ENCODE results near the gene TPX2.

TPX2 gene

GRCh38 chr20:31830406-31830981, 91.4 kb downstream of the TPX2 start:
- DNase-seq, result no peak

GRCh38 chr20:31831211-31831610, 92.1 kb downstream of the TPX2 start:
- DNase-seq, result no peak

DNA sequence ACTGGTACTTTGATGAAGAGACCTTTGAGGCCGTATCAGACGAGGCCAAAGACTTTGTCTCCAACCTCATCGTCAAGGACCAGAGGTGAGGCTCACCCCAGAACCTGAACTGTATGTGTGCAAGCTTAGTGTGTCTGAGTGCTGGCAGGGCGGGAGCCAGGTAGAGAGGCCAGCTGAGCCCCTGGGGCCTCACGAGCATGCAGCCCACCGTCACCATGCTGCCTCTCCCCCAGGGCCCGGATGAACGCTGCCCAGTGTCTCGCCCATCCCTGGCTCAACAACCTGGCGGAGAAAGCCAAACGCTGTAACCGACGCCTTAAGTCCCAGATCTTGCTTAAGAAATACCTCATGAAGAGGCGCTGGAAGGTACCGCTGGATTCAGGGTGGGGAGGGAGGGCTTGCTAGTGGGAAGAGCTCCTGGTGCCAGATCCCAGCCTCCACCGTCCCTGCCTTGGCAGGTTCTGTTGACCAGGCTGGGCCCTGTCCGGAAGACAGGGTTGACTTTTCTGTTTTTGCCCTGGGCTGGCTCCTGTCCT, 92.7 kb downstream of the TPX2 start:
- DNase-seq, result no peak

GRCh38 chr20:31833130-31833930, 94.2 kb downstream of the TPX2 start:
- peak in 11 of 56 donors; percentile 1 to 50 (median 12) for DNase-seq

DNA sequence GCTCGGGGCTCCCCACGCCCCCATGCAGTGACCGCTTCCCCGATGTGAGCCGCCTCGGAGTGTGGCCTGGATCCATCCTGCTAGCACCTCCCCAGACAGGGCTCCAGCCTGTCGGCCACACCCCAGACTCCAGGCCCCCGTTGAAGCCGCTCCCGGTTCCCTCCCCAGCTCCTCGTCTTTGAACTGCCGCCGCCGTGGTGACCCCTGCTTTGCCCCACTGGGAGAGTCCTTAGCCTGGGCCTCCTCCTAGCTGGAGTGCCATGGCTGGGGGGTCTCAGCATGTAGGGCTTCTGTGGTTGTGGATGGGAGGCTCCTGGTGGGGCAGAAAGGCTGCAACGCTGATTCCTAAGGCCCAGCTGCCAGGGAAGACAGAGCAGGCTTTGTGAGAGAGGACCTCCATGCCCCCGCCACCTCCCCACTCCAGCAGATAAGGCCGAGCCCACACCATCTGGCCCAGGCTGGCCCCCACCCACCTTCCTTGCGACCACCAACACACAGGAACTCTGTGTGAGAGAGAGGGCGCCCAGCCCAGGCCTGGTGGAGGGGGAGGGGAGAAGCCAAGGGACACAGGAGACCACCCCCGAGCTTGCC, 94.9 kb downstream of the TPX2 start:
- DNase-seq, result no peak

DNA sequence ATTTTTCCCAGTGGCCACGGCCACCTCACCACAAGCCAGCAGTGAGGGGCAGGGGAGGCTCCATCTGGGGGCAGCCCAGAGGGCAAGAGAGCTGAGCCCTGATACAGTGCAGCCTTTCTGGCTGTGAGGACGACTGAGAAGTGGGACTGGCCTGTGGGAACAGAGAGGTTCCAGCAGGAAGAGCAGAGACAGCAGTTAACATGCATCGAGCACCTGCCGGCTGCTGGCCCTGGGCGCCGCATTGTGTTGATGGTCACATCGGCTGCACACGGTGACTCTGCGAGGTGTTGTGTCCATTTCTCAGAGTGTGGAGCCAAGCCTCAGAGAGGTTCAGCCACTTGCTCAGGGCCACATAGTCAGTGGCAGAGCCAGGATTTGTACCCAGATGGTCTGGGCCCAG, 96.5 kb downstream of the TPX2 start:
- DNase-seq, result no peak

- DNase-seq, result peak in 40 of 56 donors; percentile 6 to 72 (median 44)
These were observed 97.1 kb downstream of the TPX2 start for GRCh38 chr20:31835977-31836852.

DNA sequence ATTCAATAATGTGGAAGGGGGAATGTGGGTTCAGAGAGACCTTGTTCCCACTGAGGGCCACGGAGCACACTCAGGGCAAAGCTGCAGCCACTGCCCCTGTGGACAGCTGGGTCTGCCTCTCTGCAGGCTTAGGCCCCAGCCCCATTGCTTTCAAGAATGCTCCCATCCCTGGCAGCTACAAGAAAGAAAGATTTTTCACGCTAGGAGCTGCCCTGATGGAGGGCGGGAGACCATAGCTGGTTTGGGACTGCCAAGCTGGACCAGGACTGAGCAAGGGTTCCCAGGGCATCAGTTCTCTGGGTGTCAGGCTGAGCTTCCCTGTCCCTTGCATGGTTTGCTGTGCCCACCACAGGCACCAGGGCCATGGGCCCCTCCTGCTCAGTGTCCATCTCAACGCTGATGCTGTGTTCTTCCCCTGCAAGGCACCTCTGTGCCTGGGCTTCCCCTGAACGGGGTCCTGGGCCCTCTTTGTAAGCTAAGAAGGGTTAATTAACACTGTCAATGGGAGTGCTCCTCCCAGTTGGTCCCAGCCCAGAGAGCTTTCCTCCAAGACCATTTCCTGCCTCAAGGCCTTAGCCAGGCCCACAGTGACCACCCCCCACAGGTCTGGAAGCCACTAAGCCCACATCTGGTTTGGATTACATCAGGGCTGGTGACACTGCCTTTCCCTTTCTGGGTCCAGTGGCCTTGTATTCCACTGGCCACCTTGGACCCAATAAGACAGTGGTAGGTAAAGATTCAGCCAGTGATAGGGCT, 97.9 kb downstream of the TPX2 start:
- no peak for DNase-seq

- DNase-seq, result no peak
These were observed 98.9 kb downstream of the TPX2 start for GRCh38 chr20:31837896-31838397.

DNA sequence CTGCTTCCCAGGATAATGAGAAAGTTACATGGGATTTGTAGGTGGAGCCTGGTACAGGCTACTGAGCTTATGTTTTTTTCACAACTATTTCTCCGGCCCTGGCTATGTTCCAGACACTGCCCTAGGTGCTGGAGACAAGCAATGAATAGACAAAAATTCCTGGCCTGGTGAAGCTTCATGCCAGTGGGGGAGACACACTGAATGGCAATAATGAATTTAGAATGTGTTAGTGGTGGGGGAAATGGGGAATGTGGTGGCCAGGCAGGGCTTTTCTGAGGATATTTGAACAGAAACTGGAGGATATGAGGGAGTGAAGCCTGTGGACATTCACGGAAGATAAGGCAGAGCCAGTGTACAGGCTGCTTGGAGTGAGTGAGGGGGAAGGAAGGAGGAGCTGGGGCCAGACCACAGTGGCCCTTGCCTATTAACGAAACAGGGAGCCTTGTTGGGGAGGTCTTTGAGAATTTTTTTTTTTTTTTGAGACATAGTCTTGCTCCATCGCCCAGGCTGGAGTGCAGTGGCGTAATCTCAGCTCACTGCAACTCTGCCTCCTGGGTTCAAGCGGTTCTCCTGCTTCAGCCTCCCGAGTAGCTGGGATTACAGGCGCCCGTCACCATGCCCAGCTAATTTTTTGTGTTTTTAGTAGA, 99.7 kb downstream of the TPX2 start:
- DNase-seq, result no peak

- no peak for DNase-seq
These were observed 100.8 kb downstream of the TPX2 start for GRCh38 chr20:31839782-31840487.

GRCh38 chr20:31840906-31841816, 102.1 kb downstream of the TPX2 start:
- DNase-seq, result no peak

DNA sequence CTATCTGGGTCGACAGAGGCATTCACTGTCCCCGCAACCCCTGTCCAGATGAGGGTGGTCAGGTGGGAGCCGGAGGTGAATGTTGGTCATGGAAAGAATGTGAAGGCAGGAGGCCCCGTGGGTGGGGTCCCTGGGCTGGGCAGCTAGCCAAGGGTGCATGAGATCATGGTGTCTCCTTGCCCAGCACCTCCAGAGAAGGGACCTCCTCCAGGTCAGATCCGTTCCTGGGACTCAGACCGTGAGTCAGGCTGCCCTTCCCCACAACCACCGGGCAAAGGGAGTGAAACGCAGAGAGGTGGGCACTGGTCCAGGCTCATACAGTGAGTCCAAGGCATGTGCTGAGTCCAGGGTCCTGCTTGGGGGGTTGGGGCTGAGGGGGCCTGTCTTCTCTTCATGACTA, 102.8 kb downstream of the TPX2 start:
- peak in 5 of 56 donors; percentile 6 to 18 (median 8) for DNase-seq

- DNase-seq, result no peak
These were observed 103.5 kb downstream of the TPX2 start for GRCh38 chr20:31842471-31843157.

- DNase-seq, result no peak
These were observed 104.2 kb downstream of the TPX2 start for GRCh38 chr20:31843288-31843687.

- no peak for DNase-seq
These were observed 104.8 kb downstream of the TPX2 start for GRCh38 chr20:31843881-31844280.

DNA sequence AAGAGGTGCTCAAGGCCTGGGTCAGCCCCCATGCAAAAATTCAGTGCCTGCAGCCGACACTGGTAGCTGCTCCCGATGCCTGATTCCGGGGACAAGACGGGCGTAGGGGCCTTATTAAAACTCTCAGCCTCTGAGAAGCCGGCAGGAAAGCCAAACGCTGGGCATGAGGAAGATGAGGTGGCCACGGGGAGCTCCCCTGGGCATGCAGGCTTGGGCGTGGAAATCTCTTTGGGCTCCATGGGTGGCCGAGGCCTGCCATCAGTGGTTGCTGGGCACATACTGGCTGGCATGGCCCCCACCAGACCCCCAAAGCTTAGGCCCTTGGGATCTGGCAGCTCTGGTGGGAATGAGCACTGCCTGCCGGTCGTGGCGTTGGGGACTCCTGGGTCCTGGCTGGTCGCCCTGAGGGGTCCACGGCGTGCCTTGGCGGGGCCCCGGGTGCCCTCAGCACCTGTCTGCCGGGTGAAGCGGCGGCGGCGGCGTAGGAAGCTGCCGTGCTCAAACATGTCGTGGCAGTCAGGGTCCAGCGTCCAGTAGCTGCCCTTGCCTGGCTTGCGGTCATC, 105.7 kb downstream of the TPX2 start:
- DNase-seq, result no peak
